H1 (cell line): ENCODE measurements around the gene LGALS8. TPM values are rescaled to one million over a fixed set of nuclear protein-coding genes. Genes with fewer than 3 reads are reported as not detected.

Experiments used
- CTCF ChIA-PET: fragments of 300-600 bp; sonication (Branson Sonifier 250); formaldehyde crosslinking; loops from one replicate; lab custom pipeline; 2021; ENCODE audit not compliant: partially characterized antibody; lab: Charles Lee
- POLR2A ChIA-PET: fragments of 300-600 bp; sonication (Branson Sonifier 250); formaldehyde crosslinking; loops from one replicate; lab custom pipeline; 2021; ENCODE audit warnings: inconsistent platforms; ENCODE audit not compliant: partially characterized antibody; lab: Charles Lee
- DNase-seq, 2 experiments: peaks; one replicate each; pipeline versions ENCODE4 v3.0.0 to v3.0.0-alpha.2; 2010 to 2022; ENCODE audit warnings: low spot score in 2 of 2, low read depth in 1 of 2, mixed read lengths in 1 of 2
- FAIRE-seq: peaks from 2 replicates; lab custom pipeline; 2011; peaks lifted over from hg19 to GRCh38; lab: Jason Lieb, UNC
- H2AFZ ChIP-seq: 2 replicates; pipeline ENCODE4 v1.8.1; 2012; ENCODE audit warnings: low read length, inconsistent platforms
- H2AK5ac ChIP-seq: 2 replicates; pipeline ENCODE4 v1.6.1; 2013; ENCODE audit warnings: low read depth, low read length
- H2BK120ac ChIP-seq: replicated peaks from 2 replicates; pipeline ENCODE3; 2013; ENCODE audit warnings: low read depth, low read length, inconsistent platforms
- H2BK12ac ChIP-seq: 2 replicates; pipeline ENCODE4 v1.6.1; 2013; ENCODE audit warnings: low read depth, low read length
- H2BK15ac ChIP-seq: 2 replicates; pipeline ENCODE4 v1.6.1; 2013; ENCODE audit warnings: low read length
- H2BK20ac ChIP-seq: 2 replicates; pipeline ENCODE4 v1.6.1; 2013; ENCODE audit warnings: low read length
- H2BK5ac ChIP-seq: 2 replicates; pipeline ENCODE4 v1.6.1; 2013; ENCODE audit warnings: low read depth, low read length
- H3K14ac ChIP-seq: 2 replicates; pipeline ENCODE4 v1.6.1; 2013; ENCODE audit warnings: inconsistent platforms; ENCODE audit not compliant: insufficient read length
- H3K18ac ChIP-seq: 2 replicates; pipeline ENCODE4 v1.6.1; 2013; ENCODE audit warnings: low read length; ENCODE audit errors: extremely low read depth
- H3K23ac ChIP-seq: 2 replicates; pipeline ENCODE4 v1.6.1; 2013; ENCODE audit warnings: inconsistent platforms; ENCODE audit not compliant: insufficient read length
- H3K23me2 ChIP-seq: 2 replicates; pipeline ENCODE4 v1.6.1; 2013; ENCODE audit warnings: low read depth, low read length
- H3K27ac ChIP-seq: 2 replicates; pipeline ENCODE4 v1.6.1; 2011; ENCODE audit warnings: low read depth, low read length, inconsistent platforms
- H3K27me3 ChIP-seq, 4 experiments: replicated peaks in 1 of 4; 1 replicate in 1 of 4; 2 replicates in 3 of 4; pipeline versions ENCODE4 v1.6.1 to v1.8.1; 2011 to 2013; ENCODE audit warnings: low read length in 3 of 4, mild to moderate bottlenecking in 3 of 4, inconsistent platforms in 2 of 4, mixed read lengths in 2 of 4, moderate library complexity in 1 of 4; ENCODE audit not compliant: control insufficient read depth in 3 of 4, insufficient read depth in 3 of 4; ENCODE audit errors: extremely low read depth in 1 of 4
- H3K36me3 ChIP-seq, 4 experiments: 2 replicates each; pipeline versions ENCODE4 v1.6.1 to v1.8.1; 2011 to 2013; ENCODE audit warnings: mild to moderate bottlenecking in 4 of 4, low read length in 3 of 4, moderate library complexity in 2 of 4, control low read depth in 1 of 4, inconsistent platforms in 1 of 4; ENCODE audit not compliant: insufficient read depth in 4 of 4, control insufficient read depth in 2 of 4
- H3K4ac ChIP-seq: replicated peaks from 2 replicates; pipeline ENCODE3; 2013; ENCODE audit warnings: low read length, low read depth, mixed read lengths, inconsistent platforms; ENCODE audit not compliant: insufficient read length
- H3K4me1 ChIP-seq, 4 experiments: replicated peaks in 1 of 4; 1 replicate in 1 of 4; 2 replicates in 3 of 4; pipeline versions ENCODE4 v1.6.1 to v1.8.1; 2011 to 2013; ENCODE audit warnings: low read length in 3 of 4, inconsistent platforms in 2 of 4, mixed read lengths in 1 of 4; ENCODE audit not compliant: insufficient read depth in 4 of 4, control insufficient read depth in 3 of 4
- H3K4me2 ChIP-seq, 2 experiments: 2 replicates each; pipeline versions ENCODE4 v1.6.1 to v1.8.1; 2011 to 2013; ENCODE audit warnings: low read depth in 2 of 2, low read length in 2 of 2, control low read depth in 1 of 2, inconsistent platforms in 1 of 2, mild to moderate bottlenecking in 1 of 2; ENCODE audit not compliant: insufficient read depth in 1 of 2
- H3K4me3 ChIP-seq, 4 experiments: fragments of 200-600, 300-600 bp in 1 of 4; sonication (generic), shearing (Covaris generic), sonication (Bioruptor Twin) in 1 of 4; 2 replicates each; pipeline versions ENCODE4 v1.5.1 to v1.8.1; 2011 to 2016; ENCODE audit warnings: low read length in 4 of 4, low read depth in 3 of 4, control low read depth in 2 of 4, inconsistent platforms in 2 of 4, mild to moderate bottlenecking in 2 of 4, mixed read lengths in 1 of 4, moderate library complexity in 1 of 4; ENCODE audit not compliant: insufficient read depth in 2 of 4; ENCODE audit errors: extremely low read depth in 1 of 4
- H3K56ac ChIP-seq: replicated peaks from 2 replicates; pipeline ENCODE3; 2013; ENCODE audit warnings: low read depth, mild to moderate bottlenecking, mixed read lengths, low read length, inconsistent platforms; ENCODE audit not compliant: insufficient read length
- H3K79me1 ChIP-seq: 2 replicates; pipeline ENCODE4 v1.6.1; 2013; ENCODE audit warnings: low read depth, low read length, control low read depth
- H3K79me2 ChIP-seq, 2 experiments: 2 replicates each; pipeline versions ENCODE4 v1.6.1 to v1.8.1; 2012 to 2013; ENCODE audit warnings: low read length in 2 of 2, mild to moderate bottlenecking in 2 of 2, inconsistent platforms in 1 of 2; ENCODE audit not compliant: insufficient read depth in 2 of 2, control insufficient read depth in 1 of 2
- H3K9ac ChIP-seq, 4 experiments: replicated peaks in 1 of 4; 1 replicate in 1 of 4; 2 replicates in 3 of 4; pipeline versions ENCODE4 v1.6.1 to v1.8.1; 2011 to 2013; ENCODE audit warnings: low read depth in 3 of 4, low read length in 3 of 4, control low read depth in 2 of 4, mild to moderate bottlenecking in 2 of 4, moderate library complexity in 2 of 4, inconsistent platforms in 1 of 4; ENCODE audit errors: extremely low read depth in 1 of 4
- H3K9me3 ChIP-seq, 2 experiments: 2 replicates each; pipeline versions ENCODE4 v1.6.1 to v1.8.1; 2012 to 2013; ENCODE audit warnings: mild to moderate bottlenecking in 2 of 2, moderate library complexity in 2 of 2, control low read depth in 1 of 2, inconsistent platforms in 1 of 2, low read depth in 1 of 2, low read length in 1 of 2, mixed read lengths in 1 of 2; ENCODE audit not compliant: insufficient read depth in 2 of 2
- H4K20me1 ChIP-seq, 2 experiments: replicated peaks in 1 of 2; 2 replicates each; pipeline versions ENCODE3 to v1.8.1; 2011 to 2013; ENCODE audit warnings: inconsistent platforms in 2 of 2, low read length in 2 of 2, mild to moderate bottlenecking in 1 of 2; ENCODE audit not compliant: insufficient read depth in 2 of 2, control insufficient read depth in 1 of 2
- H4K5ac ChIP-seq: 2 replicates; pipeline ENCODE4 v1.6.1; 2013; ENCODE audit warnings: low read length, low read depth, mixed read lengths, inconsistent platforms; ENCODE audit not compliant: insufficient read length
- H4K8ac ChIP-seq: 2 replicates; pipeline ENCODE4 v1.8.0; 2013; ENCODE audit warnings: mild to moderate bottlenecking, moderate library complexity, low read length, inconsistent platforms; ENCODE audit not compliant: insufficient read depth; ENCODE audit errors: extremely low read depth
- H4K91ac ChIP-seq: replicated peaks from 2 replicates; pipeline ENCODE3; 2013; ENCODE audit warnings: low read length, mixed read lengths, inconsistent platforms; ENCODE audit not compliant: insufficient read length
- BACH1 ChIP-seq: IDR thresholded peaks from 2 replicates; pipeline ENCODE4 v1.6.1; 2012; ENCODE audit warnings: low read length, improper control_type of control experiment
- BRCA1 ChIP-seq: IDR thresholded peaks from 2 replicates; pipeline ENCODE4 v1.6.1; 2012; ENCODE audit warnings: low read depth, low read length, improper control_type of control experiment
- CREB1 ChIP-seq: IDR thresholded peaks from 2 replicates; pipeline ENCODE4 v1.6.1; 2012; ENCODE audit warnings: inconsistent platforms
- CTBP2 ChIP-seq: IDR thresholded peaks from 2 replicates; pipeline ENCODE4 v1.7.0; 2011; ENCODE audit warnings: borderline replicate concordance, mild to moderate bottlenecking, moderate library complexity, mixed read lengths, low read length; ENCODE audit not compliant: insufficient read depth, insufficient read length
- EP300 ChIP-seq, 2 experiments: IDR thresholded peaks; 1 replicate in 1 of 2; 2 replicates in 1 of 2; pipeline ENCODE4 v1.6.1; 2011 to 2012; ENCODE audit warnings: low read depth in 2 of 2, low read length in 2 of 2, mild to moderate bottlenecking in 2 of 2, borderline replicate concordance in 1 of 2, inconsistent platforms in 1 of 2, moderate library complexity in 1 of 2
- KDM1A ChIP-seq: fragments of 200-600, 300-600 bp; sonication (generic); IDR thresholded peaks from 2 replicates; pipeline ENCODE4 v1.7.1; 2016; ENCODE audit warnings: mild to moderate bottlenecking, low read length, borderline replicate concordance
- KDM5A ChIP-seq: fragments of 200-600 bp; IDR thresholded peaks from 2 replicates; pipeline ENCODE4 v1.7.1; 2012; ENCODE audit warnings: mild to moderate bottlenecking, low read length, inconsistent platforms, mixed read lengths
- POLR2A ChIP-seq, 2 experiments: IDR thresholded peaks; 1 replicate in 1 of 2; 2 replicates in 1 of 2; pipeline ENCODE4 v1.6.1; 2011; ENCODE audit warnings: low read depth in 2 of 2, low read length in 2 of 2, mild to moderate bottlenecking in 2 of 2; ENCODE audit errors: control extremely low read depth in 1 of 2
- SAP30 ChIP-seq: fragments of 300-600 bp; sonication (generic); IDR thresholded peaks from 2 replicates; pipeline ENCODE4 v1.7.1; 2012; ENCODE audit warnings: low read length, moderate library complexity, mild to moderate bottlenecking, inconsistent platforms; ENCODE audit not compliant: insufficient read depth, insufficient replicate concordance
- SRF ChIP-seq: IDR thresholded peaks from 2 replicates; pipeline ENCODE4 v1.6.1; 2011; ENCODE audit warnings: mild to moderate bottlenecking, low read depth, low read length, moderate library complexity
- TAF1 ChIP-seq: IDR thresholded peaks from 2 replicates; pipeline ENCODE4 v1.6.1; 2011; ENCODE audit warnings: mild to moderate bottlenecking, low read depth, low read length
- TAF7 ChIP-seq: optimal IDR thresholded peaks from 2 replicates; pipeline ENCODE3; 2011; ENCODE audit warnings: low read depth, mild to moderate bottlenecking, inconsistent platforms, low read length, moderate library complexity, borderline replicate concordance
- WGBS, 2 experiments: shearing (Covaris generic) in 1 of 2; methylation state at CpG; one replicate each; pipeline versions ENCODE4 v1.1.6 to v1.1.7; 2013 to 2015; ENCODE audit warnings: low lambda C conversion rate in 2 of 2, mixed read lengths in 2 of 2, inconsistent platforms in 1 of 2, low coverage in 1 of 2, missing lambda C conversion rate in 1 of 2; ENCODE audit not compliant: insufficient replicate concordance in 2 of 2, insufficient coverage in 1 of 2, insufficient read length in 1 of 2; ENCODE audit errors: extremely low coverage in 1 of 2, missing lambda C conversion rate in 1 of 2; 5-methylcytosine and 5-hydroxymethylcytosine counted together
- polyA plus RNA-seq, 7 experiments: library from polyadenylated mRNA; depleted of rRNA in 3 of 7; stranded (reverse) in 5 of 7; unstranded in 2 of 7; fragments of >200 nt in 5 of 7; fragments of 200-250 nt in 2 of 7; gene quantifications; 1 replicate in 5 of 7; 2 replicates in 1 of 7; 4 replicates in 1 of 7; pipeline versions ENCODE4 v1.2.1 to v1.2.3, GENCODE V29; 2011 to 2013; ENCODE audit warnings: missing spikeins in 2 of 7, mixed read lengths in 2 of 7
- total RNA-seq: library from RNA; stranded (reverse); fragmentation: NEBNext Ultra II Directional; extraction: Animal tissue kit (Norgen Biotek cat#: 25700); gene quantifications from 2 replicates; pipeline ENCODE4 v1.2.1, GENCODE V29; 2021

LGALS8 gene
- total and polyA plus RNA-seq, 2 of the 8 experiments (the other 6 are each of a cell fraction or from before 2014, with no cell fraction given) = 7.2 to 11.6 TPM

- peak overlapping the region; percentile 71 for H2AFZ ChIP-seq
- ChIA-PET CTCF (interaction anchor here (0.6 to 2.1 kb wide), 7 partner anchors 8 to 436 kb away, joined by 3 to 7 read pairs (median 4); no protein-coding TSS in a partner anchor), POLR2A (no interaction called here)
- H3K23me2 ChIP-seq = no peaks in the 10 kb centered on the region; the same call in 1 of the 2 replicates
- no peaks in the 10 kb centered on the region for H3K79me1 ChIP-seq
- peak overlapping the region in 3 of 4 experiments; percentile 17 to 52 (median 34); a peak in 6 of 8 replicates for H3K4me3 ChIP-seq
- DNase-seq (peak; percentile 34 to 76), FAIRE-seq (peak; percentile 70)
- no peak overlapping the region for H2BK15ac ChIP-seq
- no peak overlapping the region for H2BK120ac ChIP-seq
- no peaks in the 10 kb centered on the region for H3K36me3 ChIP-seq
- no peak overlapping the region for H3K4ac ChIP-seq
- H3K23ac ChIP-seq = no peak overlapping the region
- H3K14ac ChIP-seq = no peak overlapping the region
- 21% methylated on average over 14 of the region's 15 CpGs; no CpG with 5 or more reads in 1 of the 2 experiments for WGBS, 2 experiments
- no peak overlapping the region; the same call in 1 of the 2 replicates for H3K18ac ChIP-seq
- peak overlapping the region; percentile 47 to 61 for H3K4me2 ChIP-seq
- no peak overlapping the region for H3K56ac ChIP-seq
- peak overlapping the region; percentile 13; the same call in 1 of the 2 replicates for H2BK12ac ChIP-seq
- peak overlapping the region; percentile 10 for H4K5ac ChIP-seq
- H2BK20ac ChIP-seq = no peak overlapping the region
- no peaks in the 10 kb centered on the region for H3K4me1 ChIP-seq
- H3K27me3 ChIP-seq = no peaks in the 10 kb centered on the region
- H3K27ac ChIP-seq = peak overlapping the region; percentile 50; the same call in 1 of the 2 replicates
- no peaks in the 10 kb centered on the region for H4K20me1 ChIP-seq
- no peak overlapping the region for H2AK5ac ChIP-seq
- peak overlapping the region; percentile 81 for H4K8ac ChIP-seq
- no peaks in the 10 kb centered on the region for H3K9me3 ChIP-seq
- no peaks in the 10 kb centered on the region for H3K79me2 ChIP-seq
- H3K9ac ChIP-seq = peak overlapping the region in 3 of 4 experiments; percentile 2 to 37 (median 26); a peak in 3 of 7 replicates
- no peak overlapping the region for H4K91ac ChIP-seq
- H2BK5ac ChIP-seq = peak overlapping the region; percentile 73; the same call in 1 of the 2 replicates
- TF ChIP-seq BACH1 = peak; percentile 35; the same call in 1 of the 2 replicates
- TF ChIP-seq CTBP2 = no peak
- TF ChIP-seq EP300 (IDR thresholded peaks at IDR 0.05; ENCODE audit: borderline replicate concordance in 1 of 2, low read depth in 2 of 2, low read length in 2 of 2) = peak in 1 of 2 experiments; percentile 68; a peak in 1 of 3 replicates
- no peak for TF ChIP-seq SAP30
- no peak for TF ChIP-seq TAF7
- TF ChIP-seq TAF1 = peak; percentile 49; the same call in 1 of the 2 replicates
- TF ChIP-seq SRF = no peak
- peak in 1 of 2 experiments; percentile 65; a peak in 2 of 3 replicates for TF ChIP-seq POLR2A (IDR thresholded peaks at IDR 0.05; ENCODE audit: control extremely low read depth in 1 of 2, low read depth in 2 of 2, low read length in 2 of 2)
- 0 out of 2 replicates have a peak, but pooled peaks have one; percentile 32 for TF ChIP-seq CREB1
- TF ChIP-seq KDM5A = no peak
- no peak for TF ChIP-seq BRCA1
- TF ChIP-seq KDM1A = no peak
Measured at GRCh38 chr1:236502972-236503639, 20.7 kb upstream of the LGALS8 start.
